Peyer's patch (tissue), 4 donors: ENCODE results near the gene DRGX. TPM values are rescaled to one million over a fixed set of nuclear protein-coding genes. Genes with fewer than 3 reads are reported as not detected.

Experiments used
- DNase-seq, 3 donors: peaks; one replicate each; pipeline ENCODE4 v3.0.0-alpha.2; 2017 to 2019
- H3K27ac ChIP-seq, 4 donors: fragments of 200-600 bp; sonication (generic); one replicate each; pipeline ENCODE4 v1.5.1; 2016 to 2019
- H3K27me3 ChIP-seq, 2 donors: fragments of 200-600 bp; sonication (generic); one replicate each; pipeline ENCODE4 v1.5.1; 2019
- H3K36me3 ChIP-seq, 3 donors: fragments of 200-600 bp; sonication (generic); one replicate each; pipeline ENCODE4 v1.5.1; 2016 to 2019
- H3K4me1 ChIP-seq, 4 donors: fragments of 200-600 bp; sonication (generic); one replicate each; pipeline ENCODE4 v1.5.1; 2016 to 2019
- H3K4me3 ChIP-seq, 4 donors: fragments of 200-600 bp; sonication (generic); 1 replicate in 3 of 4; 2 replicates in 1 of 4; pipeline ENCODE4 v1.5.1; 2016 to 2019; ENCODE audit warnings: mild to moderate bottlenecking in 1 of 4
- H3K9me3 ChIP-seq, 4 donors: fragments of 200-600 bp; sonication (generic); one replicate each; pipeline ENCODE4 v1.5.1; 2016 to 2019; ENCODE audit warnings: mild to moderate bottlenecking in 1 of 4
- POLR2A ChIP-seq, 2 donors: fragments of 450-650 bp; IDR thresholded peaks; one replicate each; pipeline ENCODE4 v1.5.1; 2017; ENCODE audit warnings: antibody characterized with exemption in 2 of 2, mild to moderate bottlenecking in 2 of 2, moderate library complexity in 2 of 2
- total RNA-seq, 4 donors: library from RNA; depleted of rRNA; stranded (reverse); fragments of >200 nt; gene quantifications; one replicate each; pipeline ENCODE4 v1.1.0, GENCODE V29; 2016
- TF ChIP-seq, protein P1 (sequence below), 6 experiments: fragments of 450-650 bp in 4 of 6; fragments of 200-600 bp in 2 of 6; sonication (generic) in 1 of 6; IDR thresholded peaks; one replicate each; pipeline ENCODE4 v1.5.1; 2017 to 2019; ENCODE audit warnings: antibody characterized with exemption in 6 of 6, mild to moderate bottlenecking in 3 of 6, moderate library complexity in 1 of 6

DRGX gene
- total RNA-seq, 4 donors from 2014 or later, result not detected

- Histone ChIP-seq H3K27me3 (no peaks in the 10 kb centered on the region), H3K4me3 (no peak overlapping the region), H3K27ac (no peak overlapping the region), H3K9me3 (no peaks in the 10 kb centered on the region), H3K4me1 (no peaks in the 10 kb centered on the region), H3K36me3 (no peaks in the 10 kb centered on the region)
- no peak for TF ChIP-seq POLR2A (IDR thresholded peaks at IDR 0.05)
- TF ChIP-seq, protein P1, sequence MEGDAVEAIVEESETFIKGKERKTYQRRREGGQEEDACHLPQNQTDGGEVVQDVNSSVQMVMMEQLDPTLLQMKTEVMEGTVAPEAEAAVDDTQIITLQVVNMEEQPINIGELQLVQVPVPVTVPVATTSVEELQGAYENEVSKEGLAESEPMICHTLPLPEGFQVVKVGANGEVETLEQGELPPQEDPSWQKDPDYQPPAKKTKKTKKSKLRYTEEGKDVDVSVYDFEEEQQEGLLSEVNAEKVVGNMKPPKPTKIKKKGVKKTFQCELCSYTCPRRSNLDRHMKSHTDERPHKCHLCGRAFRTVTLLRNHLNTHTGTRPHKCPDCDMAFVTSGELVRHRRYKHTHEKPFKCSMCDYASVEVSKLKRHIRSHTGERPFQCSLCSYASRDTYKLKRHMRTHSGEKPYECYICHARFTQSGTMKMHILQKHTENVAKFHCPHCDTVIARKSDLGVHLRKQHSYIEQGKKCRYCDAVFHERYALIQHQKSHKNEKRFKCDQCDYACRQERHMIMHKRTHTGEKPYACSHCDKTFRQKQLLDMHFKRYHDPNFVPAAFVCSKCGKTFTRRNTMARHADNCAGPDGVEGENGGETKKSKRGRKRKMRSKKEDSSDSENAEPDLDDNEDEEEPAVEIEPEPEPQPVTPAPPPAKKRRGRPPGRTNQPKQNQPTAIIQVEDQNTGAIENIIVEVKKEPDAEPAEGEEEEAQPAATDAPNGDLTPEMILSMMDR (IDR thresholded peaks at IDR 0.05), result no peak
- peak in 1 of 3 donors; percentile 6 for DNase-seq
Observed at GRCh38 chr10:49327036-49327813, 68.7 kb downstream of the DRGX start.

- Histone ChIP-seq H3K9me3 (no peaks in the 10 kb centered on the region), H3K27me3 (no peaks in the 10 kb centered on the region), H3K36me3 (no peaks in the 10 kb centered on the region), H3K4me3 (no peak overlapping the region), H3K4me1 (no peaks in the 10 kb centered on the region), H3K27ac (no peak overlapping the region)
- peak in 1 of 3 donors; percentile 1 for DNase-seq
- TF ChIP-seq, protein P1 (IDR thresholded peaks at IDR 0.05), result no peak
- TF ChIP-seq POLR2A (IDR thresholded peaks at IDR 0.05), result no peak
Observed at GRCh38 chr10:49325916-49326783, 69.7 kb downstream of the DRGX start.

GRCh38 chr10:49325131-49325915, 70.6 kb downstream of the DRGX start:
- no peak overlapping the region for H3K27ac ChIP-seq
- no peak overlapping the region for H3K4me3 ChIP-seq
- DNase-seq, result peak in 1 of 3 donors; percentile 10
- no peaks in the 10 kb centered on the region for H3K27me3 ChIP-seq
- no peaks in the 10 kb centered on the region for H3K9me3 ChIP-seq
- no peaks in the 10 kb centered on the region for H3K36me3 ChIP-seq
- no peak for TF ChIP-seq POLR2A (IDR thresholded peaks at IDR 0.05)
- TF ChIP-seq, protein P1 (IDR thresholded peaks at IDR 0.05), result no peak
- no peaks in the 10 kb centered on the region for H3K4me1 ChIP-seq

GRCh38 chr10:49324711-49325110, 71.2 kb downstream of the DRGX start:
- Histone ChIP-seq H3K9me3 (no peaks in the 10 kb centered on the region), H3K4me3 (no peak overlapping the region), H3K27ac (no peak overlapping the region), H3K27me3 (no peaks in the 10 kb centered on the region), H3K4me1 (no peaks in the 10 kb centered on the region), H3K36me3 (no peaks in the 10 kb centered on the region)
- DNase-seq, result peak in 1 of 3 donors; percentile 7
- TF ChIP-seq, protein P1 (IDR thresholded peaks at IDR 0.05), result no peak
- TF ChIP-seq POLR2A (IDR thresholded peaks at IDR 0.05), result no peak

- H3K27ac ChIP-seq, result no peak overlapping the region
- H3K27me3 ChIP-seq, result no peaks in the 10 kb centered on the region
- no peaks in the 10 kb centered on the region for H3K9me3 ChIP-seq
- H3K36me3 ChIP-seq, result no peaks in the 10 kb centered on the region
- H3K4me3 ChIP-seq, result no peak overlapping the region
- DNase-seq, result no peak
- TF ChIP-seq, protein P1 (IDR thresholded peaks at IDR 0.05), result no peak
- no peak for TF ChIP-seq POLR2A (IDR thresholded peaks at IDR 0.05)
- no peaks in the 10 kb centered on the region for H3K4me1 ChIP-seq
Observed at GRCh38 chr10:49323896-49324270, 72.0 kb downstream of the DRGX start.
